ENCODE data around the gene CASZ1. TPM values are rescaled to one million over a fixed set of nuclear protein-coding genes. Genes with fewer than 3 reads are reported as not detected.
A peak's percentile ranks its signal among the peaks of the same experiment; 100 is the strongest.

The CASZ1 gene
- total RNA-seq, 1 donor from 2014 or later, result 3.4 TPM

GRCh38 chr1:10604966-10605365 is 191.5 kb downstream of the CASZ1 start:
- no peak overlapping the region for H3K27ac Mint-ChIP-seq
- Histone ChIP-seq H3K4me1 (peaks cover 14% of the 10 kb centered on the region), H3K79me2 (ENCODE audit: low read depth) (no peaks in the 10 kb centered on the region), H3K27ac (no peak overlapping the region), H3K27me3 (no peaks in the 10 kb centered on the region), H3F3A (ENCODE audit: low read depth) (peaks cover 17% of the 10 kb centered on the region), H2AFZ (replicated peaks) (no peak overlapping the region), H3K4me2 (no peak overlapping the region), H3K9me3 (ENCODE audit: low read depth) (no peaks in the 10 kb centered on the region), H3K36me3 (no peaks in the 10 kb centered on the region), H3K4me3 (no peak overlapping the region), H3K9ac (no peak overlapping the region), H4K20me1 (ENCODE audit: low read depth) (peaks cover 14% of the 10 kb centered on the region)
- peaks cover 27% of the 10 kb centered on the region for H3K4me1 Mint-ChIP-seq
- no peaks in the 10 kb centered on the region for H3K9me3 Mint-ChIP-seq
- TF ChIP-seq CTCF (IDR thresholded peaks at IDR 0.05), result no peak
- no peak for TF ChIP-seq EZH2phosphoT487 (IDR thresholded peaks at IDR 0.05)
- TF ChIP-seq EZH2 (IDR thresholded peaks at IDR 0.05), result no peak
- DNase-seq (ENCODE audit: low spot score), result no peak
- H3K36me3 Mint-ChIP-seq, result peaks cover 10% of the 10 kb centered on the region
- H3K4me3 Mint-ChIP-seq, result no peak overlapping the region
- H3K27me3 Mint-ChIP-seq (ENCODE audit: insufficient read depth, low read depth), result peaks cover 2% of the 10 kb centered on the region

- Histone ChIP-seq H4K20me1 (ENCODE audit: low read depth) (peaks cover 15% of the 10 kb centered on the region), H3K9me3 (ENCODE audit: low read depth) (no peaks in the 10 kb centered on the region), H2AFZ (replicated peaks) (no peak overlapping the region), H3K9ac (no peak overlapping the region), H3K4me3 (no peak overlapping the region), H3K36me3 (no peaks in the 10 kb centered on the region), H3K79me2 (ENCODE audit: low read depth) (no peaks in the 10 kb centered on the region), H3F3A (ENCODE audit: low read depth) (peaks cover 7% of the 10 kb centered on the region), H3K27me3 (no peaks in the 10 kb centered on the region), H3K27ac (no peak overlapping the region), H3K4me2 (no peak overlapping the region), H3K4me1 (peaks cover 17% of the 10 kb centered on the region)
- Mint-ChIP-seq H3K4me3 (no peak overlapping the region), H3K4me1 (peaks cover 41% of the 10 kb centered on the region), H3K9me3 (no peaks in the 10 kb centered on the region), H3K36me3 (peaks cover 10% of the 10 kb centered on the region), H3K27ac (no peak overlapping the region), H3K27me3 (ENCODE audit: insufficient read depth, low read depth) (peaks cover 2% of the 10 kb centered on the region)
- TF ChIP-seq EZH2phosphoT487 (IDR thresholded peaks at IDR 0.05), result no peak
- no peak for TF ChIP-seq EZH2 (IDR thresholded peaks at IDR 0.05)
- TF ChIP-seq CTCF (IDR thresholded peaks at IDR 0.05), result no peak
- no peak for DNase-seq (ENCODE audit: low spot score)
Measured at GRCh38 chr1:10602936-10603335, 193.5 kb downstream of the CASZ1 start.

GRCh38 chr1:10601342-10602070 is 194.9 kb downstream of the CASZ1 start:
- H4K20me1 ChIP-seq (ENCODE audit: low read depth), result peaks cover 24% of the 10 kb centered on the region
- H3K79me2 ChIP-seq (ENCODE audit: low read depth), result no peaks in the 10 kb centered on the region
- Mint-ChIP-seq H3K36me3 (peaks cover 10% of the 10 kb centered on the region), H3K9me3 (no peaks in the 10 kb centered on the region), H3K27ac (peak overlapping the region; percentile 39), H3K4me1 (peaks cover 52% of the 10 kb centered on the region), H3K4me3 (peak overlapping the region; percentile 43), H3K27me3 (ENCODE audit: insufficient read depth, low read depth) (peaks cover 2% of the 10 kb centered on the region)
- H3K27ac ChIP-seq, result no peak overlapping the region
- peaks cover 7% of the 10 kb centered on the region for H3F3A ChIP-seq (ENCODE audit: low read depth)
- DNase-seq (ENCODE audit: low spot score), result no peak
- no peaks in the 10 kb centered on the region for H3K36me3 ChIP-seq
- H3K4me2 ChIP-seq, result no peak overlapping the region
- H3K9ac ChIP-seq, result no peak overlapping the region
- TF ChIP-seq EZH2 (IDR thresholded peaks at IDR 0.05) (no peak), CTCF (IDR thresholded peaks at IDR 0.05) (no peak), EZH2phosphoT487 (IDR thresholded peaks at IDR 0.05) (no peak)
- H2AFZ ChIP-seq (replicated peaks), result no peak overlapping the region
- H3K4me1 ChIP-seq, result peaks cover 19% of the 10 kb centered on the region
- no peak overlapping the region for H3K4me3 ChIP-seq
- no peaks in the 10 kb centered on the region for H3K27me3 ChIP-seq
- no peaks in the 10 kb centered on the region for H3K9me3 ChIP-seq (ENCODE audit: low read depth)

Data from neural progenitor cell (in vitro differentiated cells).